SU-DHL-6 (cell line): Measurements from ENCODE around the gene TRAK1.

ENCODE experiments used
- EZH2phosphoT487 ChIP-seq: fragments of 200-600 bp; sonication (generic), shearing (Covaris generic); conservative IDR thresholded peaks from 2 replicates; pipeline ENCODE4 v1.6.1; 2018; ENCODE audit warnings: mild to moderate bottlenecking, antibody characterized with exemption, low read length, moderate library complexity, mixed read lengths
- TF ChIP-seq, protein P1 (sequence below): fragments of 200-600 bp; sonication (generic); IDR thresholded peaks from one replicate; pipeline ENCODE4 v1.5.1; 2017; ENCODE audit warnings: antibody characterized with exemption, mild to moderate bottlenecking, low read length, moderate library complexity; ENCODE audit not compliant: insufficient read depth, poor library complexity, severe bottlenecking

DNA sequence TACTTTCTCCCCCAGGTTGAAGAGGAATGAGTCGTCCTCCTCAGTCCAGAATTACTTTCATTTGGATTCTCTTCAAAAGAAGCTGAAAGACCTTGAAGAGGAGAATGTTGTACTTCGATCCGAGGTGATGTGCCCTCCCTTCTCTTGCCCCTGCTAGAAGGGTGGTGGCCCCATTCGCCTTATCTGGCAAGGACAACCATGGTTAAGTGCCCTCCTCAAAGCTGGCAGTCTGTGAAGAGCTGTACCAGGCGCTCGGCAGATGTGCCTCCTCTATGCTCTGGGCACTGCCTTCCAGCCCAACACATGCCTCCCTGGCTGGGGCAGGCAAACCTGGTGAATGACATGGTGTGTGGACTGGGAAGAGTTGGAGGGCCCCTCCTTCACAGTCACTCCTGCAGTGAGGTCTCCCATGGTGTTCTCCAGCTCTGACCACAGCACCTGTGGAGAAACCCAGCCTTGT lies 97.9 kb downstream of the TRAK1 start:
- TF ChIP-seq, protein P1, sequence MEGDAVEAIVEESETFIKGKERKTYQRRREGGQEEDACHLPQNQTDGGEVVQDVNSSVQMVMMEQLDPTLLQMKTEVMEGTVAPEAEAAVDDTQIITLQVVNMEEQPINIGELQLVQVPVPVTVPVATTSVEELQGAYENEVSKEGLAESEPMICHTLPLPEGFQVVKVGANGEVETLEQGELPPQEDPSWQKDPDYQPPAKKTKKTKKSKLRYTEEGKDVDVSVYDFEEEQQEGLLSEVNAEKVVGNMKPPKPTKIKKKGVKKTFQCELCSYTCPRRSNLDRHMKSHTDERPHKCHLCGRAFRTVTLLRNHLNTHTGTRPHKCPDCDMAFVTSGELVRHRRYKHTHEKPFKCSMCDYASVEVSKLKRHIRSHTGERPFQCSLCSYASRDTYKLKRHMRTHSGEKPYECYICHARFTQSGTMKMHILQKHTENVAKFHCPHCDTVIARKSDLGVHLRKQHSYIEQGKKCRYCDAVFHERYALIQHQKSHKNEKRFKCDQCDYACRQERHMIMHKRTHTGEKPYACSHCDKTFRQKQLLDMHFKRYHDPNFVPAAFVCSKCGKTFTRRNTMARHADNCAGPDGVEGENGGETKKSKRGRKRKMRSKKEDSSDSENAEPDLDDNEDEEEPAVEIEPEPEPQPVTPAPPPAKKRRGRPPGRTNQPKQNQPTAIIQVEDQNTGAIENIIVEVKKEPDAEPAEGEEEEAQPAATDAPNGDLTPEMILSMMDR = no peak
- TF ChIP-seq EZH2phosphoT487 = no peak
